ENCODE results near the gene GAPDH.

- TF ChIP-seq TAF1 (IDR thresholded peaks at IDR 0.05; ENCODE audit: low read depth) = no peak
- no peak for TF ChIP-seq TCF12 (IDR thresholded peaks at IDR 0.05; ENCODE audit: low read depth)
- TF ChIP-seq ZBTB7A (IDR thresholded peaks at IDR 0.05; ENCODE audit: low read depth) = no peak
- TF ChIP-seq YY1 (IDR thresholded peaks at IDR 0.05; ENCODE audit: low read depth) = no peak
- no peak for TF ChIP-seq RAD21 (IDR thresholded peaks at IDR 0.05; ENCODE audit: low read depth)
Observed at GRCh38 chr12:6500466-6500865, 33.9 kb upstream of the GAPDH start.
